PFSK-1 (cell line): ENCODE results near the gene RAP1GAP.

ENCODE experiments used
- FOXP2 ChIP-seq: optimal IDR thresholded peaks from 2 replicates; pipeline ENCODE3; 2011; ENCODE audit warnings: borderline replicate concordance, control low read depth, inconsistent platforms; ENCODE audit not compliant: insufficient read depth; ENCODE audit errors: extremely low read length, extremely low read depth
- POLR2AphosphoS5 ChIP-seq: IDR thresholded peaks from 2 replicates; pipeline ENCODE4 v1.6.1; 2012; ENCODE audit warnings: low read depth, mild to moderate bottlenecking, control low read depth, low read length, moderate library complexity
- REST ChIP-seq, 2 experiments: IDR thresholded peaks; 2 replicates each; pipeline versions ENCODE4 v1.6.1 to v1.8.0; 2011 to 2012; ENCODE audit warnings: low read depth in 2 of 2, low read length in 2 of 2, control low read depth in 1 of 2, inconsistent platforms in 1 of 2, mild to moderate bottlenecking in 1 of 2, moderate library complexity in 1 of 2; ENCODE audit not compliant: insufficient read depth in 1 of 2
- SIN3A ChIP-seq: IDR thresholded peaks from 2 replicates; pipeline ENCODE4 v1.6.1; 2012; ENCODE audit warnings: mild to moderate bottlenecking, low read length, moderate library complexity, borderline replicate concordance; ENCODE audit not compliant: insufficient read depth
- TAF1 ChIP-seq: IDR thresholded peaks from 2 replicates; pipeline ENCODE4 v1.6.1; 2012; ENCODE audit warnings: low read length, control low read depth, borderline replicate concordance; ENCODE audit not compliant: insufficient read depth

The RAP1GAP gene

GRCh38 chr1:21577933-21578332, 91.2 kb downstream of the RAP1GAP start:
- no peak for TF ChIP-seq POLR2AphosphoS5
- TF ChIP-seq REST (IDR thresholded peaks at IDR 0.05; ENCODE audit: insufficient read depth in 1 of 2, low read depth in 2 of 2, low read length in 2 of 2): no peak
- no peak for TF ChIP-seq SIN3A
- TF ChIP-seq TAF1: no peak
- no peak for TF ChIP-seq FOXP2

GRCh38 chr1:21577324-21577723, 91.8 kb downstream of the RAP1GAP start:
- TF ChIP-seq TAF1: no peak
- TF ChIP-seq SIN3A: no peak

GRCh38 chr1:21576798-21577187, 92.4 kb downstream of the RAP1GAP start:
- TF ChIP-seq SIN3A (no peak), REST (IDR thresholded peaks at IDR 0.05; ENCODE audit: insufficient read depth in 1 of 2, low read depth in 2 of 2, low read length in 2 of 2) (no peak), FOXP2 (no peak), POLR2AphosphoS5 (no peak), TAF1 (no peak)

GRCh38 chr1:21576031-21576797, 92.9 kb downstream of the RAP1GAP start:
- TF ChIP-seq POLR2AphosphoS5: no peak
- no peak for TF ChIP-seq REST (IDR thresholded peaks at IDR 0.05; ENCODE audit: insufficient read depth in 1 of 2, low read depth in 2 of 2, low read length in 2 of 2)
- no peak for TF ChIP-seq SIN3A
- TF ChIP-seq TAF1: no peak
- TF ChIP-seq FOXP2: no peak

- TF ChIP-seq REST (IDR thresholded peaks at IDR 0.05; ENCODE audit: insufficient read depth in 1 of 2, low read depth in 2 of 2, low read length in 2 of 2) (no peak), FOXP2 (no peak), TAF1 (no peak), SIN3A (no peak), POLR2AphosphoS5 (no peak)
Measured at GRCh38 chr1:21575351-21575942, 93.7 kb downstream of the RAP1GAP start.
